SK-N-SH (cell line): ENCODE results near the gene GBX1. TPM values are rescaled to one million over a fixed set of nuclear protein-coding genes. Genes with fewer than 3 reads are reported as not detected.
A peak's percentile ranks its signal among the peaks of the same experiment; 100 is the strongest.

Experiments used
- CTCF ChIA-PET: fragments of 300-600, 350-600 bp; formaldehyde crosslinking; extraction: SDS; loops from one replicate; lab custom pipeline; 2021; lab: Yijun Ruan, JAX
- POLR2A ChIA-PET: fragments of 350-600 bp; sonication (Branson Sonifier 250); formaldehyde crosslinking; extraction: SDS; loops from one replicate; lab custom pipeline; 2020; ENCODE audit warnings: antibody characterized with exemption, inconsistent platforms; lab: Yijun Ruan, JAX
- DNase-seq: peaks from one replicate; pipeline ENCODE4 v3.0.0; 2012
- H2AFZ ChIP-seq: fragments of 200-600 bp; sonication (generic); 2 replicates; pipeline ENCODE4 v1.8.1; 2016; ENCODE audit warnings: antibody characterized with exemption, mild to moderate bottlenecking, low read depth
- H3F3A ChIP-seq: fragments of 200-600 bp; sonication (generic); replicated peaks from 2 replicates; pipeline ENCODE3; 2016; ENCODE audit warnings: antibody characterized with exemption, mild to moderate bottlenecking; ENCODE audit not compliant: insufficient read depth
- H3K27ac ChIP-seq, 2 experiments: fragments of 200-500 bp in 1 of 2; fragments of 200-600 bp in 1 of 2; sonication (Bioruptor generic) in 1 of 2; sonication (generic), shearing (Covaris generic) in 1 of 2; 2 replicates each; pipeline versions ENCODE4 v1.5.1 to v1.6.1; 2014 to 2016; ENCODE audit warnings: low read depth in 2 of 2, inconsistent platforms in 1 of 2, low read length in 1 of 2, mild to moderate bottlenecking in 1 of 2, mixed read lengths in 1 of 2
- H3K27me3 ChIP-seq: fragments of 200-600 bp; sonication (generic), shearing (Covaris generic); 2 replicates; pipeline ENCODE4 v1.6.1; 2016; ENCODE audit warnings: mixed run types; ENCODE audit not compliant: insufficient read depth
- H3K36me3 ChIP-seq, 2 experiments: fragments of 200-500 bp in 1 of 2; fragments of 200-600 bp in 1 of 2; sonication (Bioruptor generic) in 1 of 2; sonication (generic) in 1 of 2; replicated peaks in 1 of 2; 2 replicates each; pipeline versions ENCODE3 to v1.5.1; 2014 to 2016; ENCODE audit warnings: low read length in 1 of 2, mild to moderate bottlenecking in 1 of 2; ENCODE audit not compliant: insufficient read depth in 2 of 2, control insufficient read depth in 1 of 2
- H3K4me1 ChIP-seq, 2 experiments: fragments of 200-500 bp in 1 of 2; fragments of 200-600 bp in 1 of 2; sonication (Bioruptor generic) in 1 of 2; sonication (generic), shearing (Covaris generic) in 1 of 2; 2 replicates each; pipeline versions ENCODE4 v1.5.1 to v1.6.1; 2014 to 2016; ENCODE audit warnings: low read depth in 1 of 2, low read length in 1 of 2, mixed run types in 1 of 2; ENCODE audit not compliant: insufficient read depth in 2 of 2, control insufficient read depth in 1 of 2
- H3K4me2 ChIP-seq: fragments of 200-600 bp; sonication (generic), shearing (Covaris generic); 2 replicates; pipeline ENCODE4 v1.6.1; 2017; ENCODE audit warnings: mixed run types
- H3K4me3 ChIP-seq, 2 experiments: fragments of 200-500 bp in 1 of 2; fragments of 200-600 bp in 1 of 2; sonication (Bioruptor generic) in 1 of 2; sonication (generic), shearing (Covaris generic) in 1 of 2; 2 replicates each; pipeline versions ENCODE4 v1.5.1 to v1.8.1; 2014 to 2016; ENCODE audit warnings: low read depth in 2 of 2, inconsistent platforms in 1 of 2, low read length in 1 of 2, mild to moderate bottlenecking in 1 of 2, mixed read lengths in 1 of 2, moderate library complexity in 1 of 2
- H3K79me2 ChIP-seq: fragments of 200-600 bp; sonication (generic); 2 replicates; pipeline ENCODE4 v1.8.1; 2017; ENCODE audit warnings: mild to moderate bottlenecking; ENCODE audit not compliant: insufficient read depth
- H3K9ac ChIP-seq: fragments of 200-600 bp; sonication (generic); 2 replicates; pipeline ENCODE4 v1.6.1; 2017; ENCODE audit warnings: mixed run types
- H3K9me2 ChIP-seq: fragments of 200-600 bp; sonication (generic); 2 replicates; pipeline ENCODE4 v1.6.1; 2017; ENCODE audit warnings: mixed run types
- H3K9me3 ChIP-seq: fragments of 200-600 bp; sonication (generic); 2 replicates; pipeline ENCODE4 v1.6.1; 2017; ENCODE audit warnings: mixed run types, mild to moderate bottlenecking, moderate library complexity
- H4K20me1 ChIP-seq: fragments of 200-600 bp; sonication (generic); 2 replicates; pipeline ENCODE4 v1.6.1; 2017; ENCODE audit warnings: mild to moderate bottlenecking, mixed run types; ENCODE audit not compliant: insufficient read depth
- CHD2 ChIP-seq: fragments of 150-350 bp; IDR thresholded peaks from 2 replicates; pipeline ENCODE4 v1.6.1; 2018; ENCODE audit warnings: low read length; ENCODE audit not compliant: partially characterized antibody
- ELF1 ChIP-seq: IDR thresholded peaks from 2 replicates; pipeline ENCODE4 v1.4.0; 2012
- EZH2phosphoT487 ChIP-seq: fragments of 200-600 bp; sonication (generic); IDR thresholded peaks from 2 replicates; pipeline ENCODE4 v1.6.1; 2017; ENCODE audit warnings: low read depth, mixed run types, mild to moderate bottlenecking, antibody characterized with exemption, moderate library complexity, borderline replicate concordance
- FOXJ3 ChIP-seq: sonication (generic); formaldehyde crosslinking; IDR thresholded peaks from 2 replicates; pipeline ENCODE4 v1.5.1; 2020; ENCODE audit warnings: mild to moderate bottlenecking, missing genetic modification reagents
- FOXM1 ChIP-seq: IDR thresholded peaks from 2 replicates; pipeline ENCODE4 v1.4.0; 2012; ENCODE audit warnings: low read depth, mild to moderate bottlenecking
- GABPA ChIP-seq: IDR thresholded peaks from 2 replicates; pipeline ENCODE4 v1.4.0; 2012; ENCODE audit warnings: low read depth, mild to moderate bottlenecking
- MXI1 ChIP-seq: IDR thresholded peaks from 2 replicates; pipeline ENCODE4 v1.6.1; 2012; ENCODE audit warnings: mild to moderate bottlenecking, low read depth, low read length, improper control_type of control experiment
- NFIC ChIP-seq: IDR thresholded peaks from 2 replicates; pipeline ENCODE4 v1.4.0; 2012; ENCODE audit warnings: borderline replicate concordance
- NRF1 ChIP-seq: IDR thresholded peaks from 2 replicates; pipeline ENCODE4 v1.6.1; 2012; ENCODE audit warnings: low read depth, mild to moderate bottlenecking, low read length
- POLR2AphosphoS5 ChIP-seq: IDR thresholded peaks from 2 replicates; pipeline ENCODE4 v1.6.1; 2012; ENCODE audit warnings: low read depth, low read length
- RAD21 ChIP-seq: IDR thresholded peaks from 2 replicates; pipeline ENCODE4 v1.6.1; 2012; ENCODE audit warnings: mild to moderate bottlenecking, low read length
- RCOR1 ChIP-seq: fragments of 150-350 bp; IDR thresholded peaks from 2 replicates; pipeline ENCODE4 v1.6.1; 2017; ENCODE audit warnings: antibody characterized with exemption, low read length
- RFX5 ChIP-seq: IDR thresholded peaks from 2 replicates; pipeline ENCODE4 v1.6.1; 2012; ENCODE audit warnings: mild to moderate bottlenecking, improper control_type of control experiment, low read length
- RXRA ChIP-seq: IDR thresholded peaks from 2 replicates; pipeline ENCODE4 v1.4.0; 2012; ENCODE audit warnings: low read depth, mild to moderate bottlenecking, borderline replicate concordance
- SIN3A ChIP-seq: IDR thresholded peaks from 2 replicates; pipeline ENCODE4 v1.6.1; 2012; ENCODE audit warnings: low read depth, mild to moderate bottlenecking, low read length, moderate library complexity, borderline replicate concordance
- SMC3 ChIP-seq: IDR thresholded peaks from 2 replicates; pipeline ENCODE4 v1.6.1; 2012; ENCODE audit warnings: low read depth, low read length, improper control_type of control experiment
- TAF1 ChIP-seq: IDR thresholded peaks from 2 replicates; pipeline ENCODE4 v1.6.1; 2012; ENCODE audit warnings: low read depth, mild to moderate bottlenecking, low read length, moderate library complexity, borderline replicate concordance
- TEAD4 ChIP-seq: IDR thresholded peaks from 2 replicates; pipeline ENCODE4 v1.4.0; 2012; ENCODE audit warnings: mild to moderate bottlenecking, borderline replicate concordance; ENCODE audit not compliant: insufficient read depth
- YY1 ChIP-seq: IDR thresholded peaks from 2 replicates; pipeline ENCODE4 v1.4.0; 2012; ENCODE audit warnings: low read depth, mild to moderate bottlenecking
- WGBS: methylation state at CpG from one replicate; pipeline ENCODE4 v1.1.6; 2017; ENCODE audit warnings: low lambda C conversion rate; 5-methylcytosine and 5-hydroxymethylcytosine counted together
- polyA plus RNA-seq, 3 experiments: library from polyadenylated mRNA; depleted of rRNA; stranded (reverse); fragments of >200 nt; gene quantifications; 2 replicates each; pipeline ENCODE4 v1.2.3, GENCODE V29; 2012
- TF ChIP-seq, protein P1 (sequence below): IDR thresholded peaks from 2 replicates; pipeline ENCODE4; 2012
- TF ChIP-seq, protein P2 (sequence below): fragments of 150-350 bp; IDR thresholded peaks from 2 replicates; pipeline ENCODE4 v1.6.1; 2016; ENCODE audit warnings: mild to moderate bottlenecking, low read depth, low read length
- TF ChIP-seq, protein P3 (sequence below): IDR thresholded peaks from 2 replicates; pipeline ENCODE4 v1.4.0; 2012; ENCODE audit warnings: low read depth
- TF ChIP-seq, protein P4 (sequence below): IDR thresholded peaks from 2 replicates; pipeline ENCODE4 v1.4.0; 2012; ENCODE audit warnings: low read depth, borderline replicate concordance
- TF ChIP-seq, protein P5 (sequence below): IDR thresholded peaks from 2 replicates; pipeline ENCODE4 v1.6.1; 2012; ENCODE audit warnings: mild to moderate bottlenecking, low read depth, low read length, moderate library complexity
- TF ChIP-seq, protein P6 (sequence below): fragments of 200-600 bp; sonication (generic); IDR thresholded peaks from 2 replicates; pipeline ENCODE4 v1.6.1; 2017; ENCODE audit warnings: antibody characterized with exemption, mild to moderate bottlenecking, moderate library complexity

GBX1 gene
- polyA plus RNA-seq, 1 of the 3 experiments (the other 2 are of a cell fraction), result not detected

DNA sequence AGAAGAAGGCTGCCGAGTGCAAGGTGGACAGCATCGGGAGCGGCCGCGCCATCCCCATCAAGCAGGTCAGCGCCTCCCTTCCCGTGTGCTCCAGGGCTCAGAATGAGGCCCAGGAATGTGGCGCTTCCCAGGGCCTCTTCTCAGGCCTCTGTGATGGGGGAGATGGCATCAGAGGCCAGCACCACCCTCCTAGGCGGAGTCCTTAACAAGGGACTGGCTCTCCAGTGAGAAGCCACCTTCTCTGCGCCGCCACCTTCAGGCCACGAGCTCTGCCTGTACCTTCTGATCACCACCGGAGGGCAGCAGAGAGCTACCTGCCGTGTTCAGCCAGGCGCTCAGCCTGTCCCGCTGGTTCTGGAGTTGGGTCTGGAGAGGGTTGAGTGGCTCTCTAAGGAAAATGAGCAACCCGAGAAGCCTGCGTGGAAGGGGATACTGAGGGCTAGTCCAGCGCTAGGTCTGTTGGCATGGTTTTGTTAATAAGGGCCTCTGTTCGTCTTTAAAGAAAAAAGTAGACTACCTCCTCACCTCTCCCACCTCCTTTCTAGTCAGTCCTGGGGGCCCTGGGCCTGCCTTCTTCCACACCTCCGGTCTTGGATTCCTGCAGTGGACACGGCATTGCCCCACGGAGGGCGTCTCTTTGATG lies 43.6 kb downstream of the GBX1 start:
- Histone ChIP-seq H3K9me3 (no peaks in the 10 kb centered on the region), H3K79me2 (peaks cover 18% of the 10 kb centered on the region; the same call in 1 of the 2 replicates), H3K9me2 (no peaks in the 10 kb centered on the region), H3K27ac (no peak overlapping the region), H3K4me3 (no peak overlapping the region; a peak in 1 of 4 replicates), H3K4me2 (no peak overlapping the region), H2AFZ (no peak overlapping the region), H3F3A (peaks cover 4% of the 10 kb centered on the region), H3K4me1 (no peaks in the 10 kb centered on the region; a peak in 1 of 4 replicates), H3K36me3 (peaks cover 26 to 82% of the 10 kb centered on the region in 2 experiments), H3K9ac (no peak overlapping the region), H3K27me3 (no peaks in the 10 kb centered on the region), H4K20me1 (peaks cover 24% of the 10 kb centered on the region)
- WGBS, result 48% methylated on average over 20 of the region's 24 CpGs
- POLR2A ChIA-PET, result no interaction called here
- peak; percentile 98 for DNase-seq
- CTCF ChIA-PET, result interaction anchor here (0.6 to 18.0 kb wide), 60 partner anchors 10 to 1211 kb away, joined by 3 to 243 read pairs (median 5); partner anchors contain the start of genes ABCF2, AGAP3, CHPF2 and GBX1
- TF ChIP-seq NRF1 (no peak), POLR2AphosphoS5 (no peak), RAD21 (peak; percentile 98), SMC3 (peak; percentile 96), RCOR1 (peak; percentile 64), YY1 (no peak), SIN3A (0 out of 2 replicates have a peak, but pooled peaks have one; percentile 30), FOXJ3 (CRISPR knock-in tag) (no peak), FOXM1 (no peak), ELF1 (no peak), NFIC (no peak), TAF1 (no peak), MXI1 (0 out of 2 replicates have a peak, but pooled peaks have one; percentile 34), CHD2 (peak; percentile 62), RXRA (no peak), TEAD4 (no peak), RFX5 (no peak), GABPA (no peak), EZH2phosphoT487 (no peak)
- TF ChIP-seq, protein P1, sequence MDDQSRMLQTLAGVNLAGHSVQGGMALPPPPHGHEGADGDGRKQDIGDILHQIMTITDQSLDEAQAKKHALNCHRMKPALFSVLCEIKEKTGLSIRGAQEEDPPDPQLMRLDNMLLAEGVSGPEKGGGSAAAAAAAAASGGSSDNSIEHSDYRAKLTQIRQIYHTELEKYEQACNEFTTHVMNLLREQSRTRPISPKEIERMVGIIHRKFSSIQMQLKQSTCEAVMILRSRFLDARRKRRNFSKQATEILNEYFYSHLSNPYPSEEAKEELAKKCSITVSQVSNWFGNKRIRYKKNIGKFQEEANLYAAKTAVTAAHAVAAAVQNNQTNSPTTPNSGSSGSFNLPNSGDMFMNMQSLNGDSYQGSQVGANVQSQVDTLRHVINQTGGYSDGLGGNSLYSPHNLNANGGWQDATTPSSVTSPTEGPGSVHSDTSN, result no peak
- TF ChIP-seq, protein P2, sequence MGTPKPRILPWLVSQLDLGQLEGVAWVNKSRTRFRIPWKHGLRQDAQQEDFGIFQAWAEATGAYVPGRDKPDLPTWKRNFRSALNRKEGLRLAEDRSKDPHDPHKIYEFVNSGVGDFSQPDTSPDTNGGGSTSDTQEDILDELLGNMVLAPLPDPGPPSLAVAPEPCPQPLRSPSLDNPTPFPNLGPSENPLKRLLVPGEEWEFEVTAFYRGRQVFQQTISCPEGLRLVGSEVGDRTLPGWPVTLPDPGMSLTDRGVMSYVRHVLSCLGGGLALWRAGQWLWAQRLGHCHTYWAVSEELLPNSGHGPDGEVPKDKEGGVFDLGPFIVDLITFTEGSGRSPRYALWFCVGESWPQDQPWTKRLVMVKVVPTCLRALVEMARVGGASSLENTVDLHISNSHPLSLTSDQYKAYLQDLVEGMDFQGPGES, result 0 out of 2 replicates have a peak, but pooled peaks have one; percentile 7
- TF ChIP-seq, protein P3, sequence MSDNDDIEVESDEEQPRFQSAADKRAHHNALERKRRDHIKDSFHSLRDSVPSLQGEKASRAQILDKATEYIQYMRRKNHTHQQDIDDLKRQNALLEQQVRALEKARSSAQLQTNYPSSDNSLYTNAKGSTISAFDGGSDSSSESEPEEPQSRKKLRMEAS, result peak; percentile 17; the same call in 1 of the 2 replicates
- TF ChIP-seq, protein P4, sequence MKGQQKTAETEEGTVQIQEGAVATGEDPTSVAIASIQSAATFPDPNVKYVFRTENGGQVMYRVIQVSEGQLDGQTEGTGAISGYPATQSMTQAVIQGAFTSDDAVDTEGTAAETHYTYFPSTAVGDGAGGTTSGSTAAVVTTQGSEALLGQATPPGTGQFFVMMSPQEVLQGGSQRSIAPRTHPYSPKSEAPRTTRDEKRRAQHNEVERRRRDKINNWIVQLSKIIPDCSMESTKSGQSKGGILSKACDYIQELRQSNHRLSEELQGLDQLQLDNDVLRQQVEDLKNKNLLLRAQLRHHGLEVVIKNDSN, result no peak
- TF ChIP-seq, protein P5, sequence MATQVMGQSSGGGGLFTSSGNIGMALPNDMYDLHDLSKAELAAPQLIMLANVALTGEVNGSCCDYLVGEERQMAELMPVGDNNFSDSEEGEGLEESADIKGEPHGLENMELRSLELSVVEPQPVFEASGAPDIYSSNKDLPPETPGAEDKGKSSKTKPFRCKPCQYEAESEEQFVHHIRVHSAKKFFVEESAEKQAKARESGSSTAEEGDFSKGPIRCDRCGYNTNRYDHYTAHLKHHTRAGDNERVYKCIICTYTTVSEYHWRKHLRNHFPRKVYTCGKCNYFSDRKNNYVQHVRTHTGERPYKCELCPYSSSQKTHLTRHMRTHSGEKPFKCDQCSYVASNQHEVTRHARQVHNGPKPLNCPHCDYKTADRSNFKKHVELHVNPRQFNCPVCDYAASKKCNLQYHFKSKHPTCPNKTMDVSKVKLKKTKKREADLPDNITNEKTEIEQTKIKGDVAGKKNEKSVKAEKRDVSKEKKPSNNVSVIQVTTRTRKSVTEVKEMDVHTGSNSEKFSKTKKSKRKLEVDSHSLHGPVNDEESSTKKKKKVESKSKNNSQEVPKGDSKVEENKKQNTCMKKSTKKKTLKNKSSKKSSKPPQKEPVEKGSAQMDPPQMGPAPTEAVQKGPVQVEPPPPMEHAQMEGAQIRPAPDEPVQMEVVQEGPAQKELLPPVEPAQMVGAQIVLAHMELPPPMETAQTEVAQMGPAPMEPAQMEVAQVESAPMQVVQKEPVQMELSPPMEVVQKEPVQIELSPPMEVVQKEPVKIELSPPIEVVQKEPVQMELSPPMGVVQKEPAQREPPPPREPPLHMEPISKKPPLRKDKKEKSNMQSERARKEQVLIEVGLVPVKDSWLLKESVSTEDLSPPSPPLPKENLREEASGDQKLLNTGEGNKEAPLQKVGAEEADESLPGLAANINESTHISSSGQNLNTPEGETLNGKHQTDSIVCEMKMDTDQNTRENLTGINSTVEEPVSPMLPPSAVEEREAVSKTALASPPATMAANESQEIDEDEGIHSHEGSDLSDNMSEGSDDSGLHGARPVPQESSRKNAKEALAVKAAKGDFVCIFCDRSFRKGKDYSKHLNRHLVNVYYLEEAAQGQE, result 0 out of 2 replicates have a peak, but pooled peaks have one; percentile 47
- TF ChIP-seq, protein P6, sequence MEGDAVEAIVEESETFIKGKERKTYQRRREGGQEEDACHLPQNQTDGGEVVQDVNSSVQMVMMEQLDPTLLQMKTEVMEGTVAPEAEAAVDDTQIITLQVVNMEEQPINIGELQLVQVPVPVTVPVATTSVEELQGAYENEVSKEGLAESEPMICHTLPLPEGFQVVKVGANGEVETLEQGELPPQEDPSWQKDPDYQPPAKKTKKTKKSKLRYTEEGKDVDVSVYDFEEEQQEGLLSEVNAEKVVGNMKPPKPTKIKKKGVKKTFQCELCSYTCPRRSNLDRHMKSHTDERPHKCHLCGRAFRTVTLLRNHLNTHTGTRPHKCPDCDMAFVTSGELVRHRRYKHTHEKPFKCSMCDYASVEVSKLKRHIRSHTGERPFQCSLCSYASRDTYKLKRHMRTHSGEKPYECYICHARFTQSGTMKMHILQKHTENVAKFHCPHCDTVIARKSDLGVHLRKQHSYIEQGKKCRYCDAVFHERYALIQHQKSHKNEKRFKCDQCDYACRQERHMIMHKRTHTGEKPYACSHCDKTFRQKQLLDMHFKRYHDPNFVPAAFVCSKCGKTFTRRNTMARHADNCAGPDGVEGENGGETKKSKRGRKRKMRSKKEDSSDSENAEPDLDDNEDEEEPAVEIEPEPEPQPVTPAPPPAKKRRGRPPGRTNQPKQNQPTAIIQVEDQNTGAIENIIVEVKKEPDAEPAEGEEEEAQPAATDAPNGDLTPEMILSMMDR, result peak; percentile 100
